Measurements from ENCODE around the gene RPTOR.

The RPTOR gene

DNA sequence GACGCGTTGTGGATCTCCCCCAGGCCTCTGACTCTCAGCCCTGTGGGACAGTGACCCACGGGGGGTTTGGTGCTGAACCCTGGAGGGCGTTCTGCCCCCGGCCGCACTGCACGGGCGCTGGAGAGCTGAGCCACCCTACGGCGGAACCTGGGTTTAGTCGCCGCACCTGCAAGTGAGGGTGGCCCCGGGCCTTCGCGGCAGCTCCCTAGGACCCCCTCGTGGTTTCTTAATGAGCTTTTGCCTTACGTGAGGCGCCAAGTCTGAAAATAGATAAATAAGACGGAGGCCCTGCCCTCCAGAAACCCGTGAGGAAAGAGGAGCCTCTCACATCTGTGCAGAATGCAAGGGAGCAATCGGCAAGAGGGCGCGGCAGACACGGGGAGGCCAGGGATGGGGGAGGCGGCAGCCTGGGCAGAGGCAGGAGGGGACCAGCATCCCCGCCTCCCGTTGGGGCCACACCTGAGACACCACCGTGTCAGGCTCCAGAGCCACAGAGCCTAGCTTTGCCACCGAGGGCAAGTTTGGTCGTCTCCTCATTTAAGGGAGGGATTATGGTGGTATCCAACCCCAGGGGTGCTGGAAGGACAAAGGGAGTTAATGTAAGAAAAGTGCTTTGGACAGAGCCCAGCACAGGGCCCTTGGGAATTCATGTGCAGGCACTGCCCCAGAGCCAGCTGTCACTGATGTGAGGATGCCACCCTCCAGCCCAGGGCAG, 293.8 kb downstream of the RPTOR start:
- no peak for DNase-seq

DNA sequence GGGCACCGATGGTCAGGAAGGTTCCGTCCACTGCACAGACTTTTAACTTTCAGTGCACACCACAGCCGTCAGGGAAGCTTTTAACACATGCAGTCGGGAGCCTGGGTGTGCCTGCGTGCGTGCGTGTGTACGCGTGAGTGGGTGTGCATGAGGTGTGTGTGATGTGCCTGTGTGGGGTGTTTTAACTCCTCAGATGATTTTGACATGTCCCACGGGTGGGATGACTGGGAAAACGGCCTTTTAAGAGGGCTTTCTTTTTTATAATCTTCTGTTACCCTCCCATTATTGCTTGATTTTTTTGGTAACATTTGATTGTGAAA, 294.3 kb downstream of the RPTOR start:
- DNase-seq, result no peak

DNA sequence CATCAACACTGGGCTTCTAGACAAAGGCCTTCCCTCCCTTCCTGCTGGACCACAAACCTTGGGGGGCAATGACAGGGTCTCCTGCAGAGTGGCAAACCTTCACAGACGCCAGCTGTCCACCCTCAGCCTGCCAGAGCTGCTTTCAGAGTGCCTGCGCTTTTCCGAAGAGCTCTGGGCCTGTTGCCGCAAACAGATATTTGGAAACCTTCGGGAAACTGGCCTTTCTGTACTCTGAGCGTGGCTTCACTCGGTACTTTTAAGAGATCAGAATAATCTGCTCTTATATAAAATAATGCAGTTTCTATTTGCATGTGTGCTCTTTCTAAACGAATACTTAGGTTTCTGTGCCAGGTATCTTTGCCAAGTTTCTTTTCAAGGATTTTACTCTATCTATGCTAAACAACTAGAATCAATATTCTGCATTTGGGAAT, 294.9 kb downstream of the RPTOR start:
- DNase-seq, result peak; percentile 31

- DNase-seq, result no peak
These were observed 295.3 kb downstream of the RPTOR start for GRCh38 chr17:80839970-80840369.

- peak; percentile 67 for DNase-seq
These were observed 297.9 kb downstream of the RPTOR start for GRCh38 chr17:80842456-80843013.

- no peak for DNase-seq
These were observed 299.1 kb downstream of the RPTOR start for GRCh38 chr17:80843741-80844156.

DNA sequence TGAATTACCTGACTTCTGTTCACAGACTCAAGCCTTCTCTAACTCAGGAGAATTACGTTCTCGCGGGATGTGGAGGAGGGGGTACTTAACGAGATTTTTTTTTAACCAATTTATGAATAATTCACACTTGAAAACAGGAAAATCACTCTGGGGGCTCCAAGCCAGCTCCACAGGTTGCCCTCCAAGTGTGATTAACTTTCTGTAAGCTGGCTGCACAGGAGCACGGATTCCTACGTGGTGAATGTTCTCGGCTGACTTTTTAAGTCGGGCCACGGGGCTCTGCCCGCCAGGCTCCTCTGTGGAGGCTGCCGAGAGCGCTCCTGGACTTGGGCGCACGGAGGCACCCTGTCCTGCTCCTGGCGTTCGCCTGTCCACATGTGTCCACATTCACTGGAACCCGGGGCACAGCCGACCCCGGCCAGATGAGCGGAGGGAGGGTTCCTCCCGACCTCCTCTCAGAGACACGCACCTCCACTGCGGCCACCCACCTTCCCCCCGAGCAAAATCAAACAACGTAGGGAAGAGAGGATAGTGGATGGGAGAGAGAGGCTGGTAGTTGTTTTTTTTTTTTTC, 299.9 kb downstream of the RPTOR start:
- no peak for DNase-seq

- no peak for DNase-seq
These were observed 300.6 kb downstream of the RPTOR start for GRCh38 chr17:80845069-80845862.

GRCh38 chr17:80845863-80846671, 301.4 kb downstream of the RPTOR start:
- DNase-seq, result no peak

DNA sequence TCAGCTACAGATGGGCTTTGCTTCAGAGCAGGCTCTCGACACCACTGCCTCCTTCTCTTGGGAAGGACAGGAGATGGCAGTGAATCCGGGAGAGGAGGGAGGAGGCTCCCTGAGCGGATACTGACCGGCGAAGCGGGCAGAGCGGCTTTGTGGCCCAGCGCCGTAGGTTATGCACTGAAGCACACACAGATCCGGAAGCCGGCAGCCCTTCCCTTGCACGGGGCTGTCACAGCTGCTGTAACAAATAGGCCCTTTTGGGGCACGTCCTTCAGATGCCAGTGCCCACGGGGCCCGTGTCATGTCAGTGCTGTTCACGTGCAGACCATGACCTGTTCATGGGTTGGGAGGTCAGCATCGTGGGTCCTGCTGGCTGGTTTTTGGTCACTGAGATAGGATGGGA, 302.3 kb downstream of the RPTOR start:
- no peak for DNase-seq

GRCh38 chr17:80847496-80848230, 303.0 kb downstream of the RPTOR start:
- no peak for DNase-seq

DNA sequence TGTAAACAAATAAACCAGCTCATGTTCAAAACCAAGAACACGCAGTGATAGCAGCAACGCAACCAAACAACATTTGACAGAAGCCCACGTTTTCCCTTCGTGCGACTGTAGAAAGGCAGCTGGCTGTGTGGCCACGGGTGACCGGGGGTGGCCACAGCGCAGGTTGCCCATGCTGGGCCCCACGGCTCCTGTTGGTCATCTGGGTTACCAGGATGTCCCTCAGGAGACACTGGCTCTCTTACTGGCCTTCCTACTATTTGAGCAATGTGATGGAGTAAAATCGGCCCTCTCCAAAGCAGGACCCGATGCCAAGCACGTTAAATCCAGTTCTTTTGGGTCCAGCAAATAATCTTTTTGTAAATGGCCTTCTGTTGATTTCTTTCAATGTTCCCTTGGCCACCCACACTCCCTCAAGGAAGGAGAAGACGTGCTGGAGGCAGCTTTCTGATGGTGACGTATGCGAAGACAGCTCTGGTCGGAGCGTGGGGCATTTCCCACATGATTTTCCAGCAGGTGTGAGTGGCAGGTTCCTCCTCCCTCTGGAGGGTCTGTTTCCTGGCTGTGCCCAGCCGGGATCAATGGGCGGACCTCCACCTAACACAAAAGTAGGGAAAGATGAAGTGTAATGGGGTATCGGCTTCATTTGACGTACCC, 303.9 kb downstream of the RPTOR start:
- DNase-seq, result no peak

DNA sequence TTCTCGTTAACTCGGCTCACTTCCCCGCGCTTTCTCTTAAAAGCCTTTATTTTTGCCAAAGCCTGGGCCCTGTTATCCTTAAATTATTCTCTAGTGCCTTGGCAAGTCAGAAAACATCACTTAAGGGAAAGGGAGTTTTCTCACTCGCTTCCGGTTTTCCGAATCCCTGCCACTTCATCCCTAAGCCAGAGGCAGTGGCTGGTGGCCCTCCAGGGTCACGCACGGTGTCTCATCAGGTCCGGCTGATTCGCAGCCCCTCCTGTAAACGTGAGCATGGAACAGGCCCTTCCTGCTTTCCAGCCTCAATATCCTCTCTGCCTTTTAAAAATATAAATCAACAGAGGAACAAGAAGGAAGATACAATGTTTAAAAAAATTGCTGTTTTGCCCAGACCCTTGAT, 304.5 kb downstream of the RPTOR start:
- DNase-seq, result no peak

DNA sequence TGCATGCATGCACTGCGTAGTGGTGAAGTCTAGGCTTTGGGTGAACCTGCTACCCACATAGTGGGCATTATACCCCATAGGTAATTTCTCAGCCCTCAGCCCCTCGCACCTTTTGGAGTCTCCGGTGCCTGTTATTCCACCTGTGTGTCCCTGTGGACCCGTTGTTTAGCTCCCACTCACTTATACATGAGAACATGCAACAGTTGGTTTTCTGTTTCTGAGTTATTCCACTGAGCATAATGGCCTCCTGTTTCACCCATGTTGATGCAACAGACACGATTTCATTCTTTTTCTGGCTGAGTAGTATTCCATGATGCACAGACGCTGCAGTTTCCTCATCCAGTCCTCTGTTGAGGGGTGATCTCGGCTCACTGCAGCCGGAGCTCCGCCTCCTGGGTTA, 305.5 kb downstream of the RPTOR start:
- no peak for DNase-seq

DNA sequence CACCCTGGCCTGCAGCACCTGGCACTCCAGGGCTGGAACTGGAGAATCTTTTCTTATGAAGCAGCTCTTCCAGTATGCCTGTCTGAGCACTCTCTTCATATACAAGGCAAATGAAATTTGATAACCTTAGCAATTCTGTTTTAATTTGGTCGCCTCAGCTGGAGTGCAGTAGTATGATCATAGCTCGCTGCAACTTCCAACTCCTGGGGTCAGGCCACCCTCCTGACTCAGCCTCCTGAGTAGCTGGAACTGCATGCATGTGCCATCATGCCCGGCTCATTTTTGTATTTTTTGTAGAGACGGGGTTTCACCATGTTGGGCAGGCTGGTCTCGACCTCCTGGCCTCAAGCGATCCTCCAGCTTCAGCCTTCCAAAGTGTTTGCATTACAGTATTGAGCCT, 306.2 kb downstream of the RPTOR start:
- DNase-seq, result no peak

- no peak for DNase-seq
These were observed 306.8 kb downstream of the RPTOR start for GRCh38 chr17:80851277-80851925.

- no peak for DNase-seq
These were observed 307.9 kb downstream of the RPTOR start for GRCh38 chr17:80852476-80853015.

GRCh38 chr17:80853076-80853475, 308.4 kb downstream of the RPTOR start:
- no peak for DNase-seq

DNA sequence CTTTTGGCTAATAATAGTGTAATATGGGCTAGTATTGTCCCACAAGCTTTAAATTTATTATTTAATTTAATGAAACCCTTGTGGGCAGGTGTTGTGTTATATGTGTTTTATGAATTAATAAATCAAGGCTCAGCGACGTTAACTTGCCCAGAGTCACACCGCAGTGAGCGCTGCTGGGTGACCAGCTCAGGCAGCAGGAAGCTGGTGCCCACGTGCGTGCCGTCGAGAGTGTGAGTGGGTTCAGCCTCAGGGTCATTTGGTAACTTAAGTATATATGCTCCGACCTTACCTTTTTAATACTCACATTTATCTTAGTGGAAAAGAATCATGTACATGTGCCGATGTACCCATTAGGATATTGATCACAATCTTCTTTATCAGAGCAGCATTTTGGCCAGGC, 309.6 kb downstream of the RPTOR start:
- DNase-seq, result no peak

DNA sequence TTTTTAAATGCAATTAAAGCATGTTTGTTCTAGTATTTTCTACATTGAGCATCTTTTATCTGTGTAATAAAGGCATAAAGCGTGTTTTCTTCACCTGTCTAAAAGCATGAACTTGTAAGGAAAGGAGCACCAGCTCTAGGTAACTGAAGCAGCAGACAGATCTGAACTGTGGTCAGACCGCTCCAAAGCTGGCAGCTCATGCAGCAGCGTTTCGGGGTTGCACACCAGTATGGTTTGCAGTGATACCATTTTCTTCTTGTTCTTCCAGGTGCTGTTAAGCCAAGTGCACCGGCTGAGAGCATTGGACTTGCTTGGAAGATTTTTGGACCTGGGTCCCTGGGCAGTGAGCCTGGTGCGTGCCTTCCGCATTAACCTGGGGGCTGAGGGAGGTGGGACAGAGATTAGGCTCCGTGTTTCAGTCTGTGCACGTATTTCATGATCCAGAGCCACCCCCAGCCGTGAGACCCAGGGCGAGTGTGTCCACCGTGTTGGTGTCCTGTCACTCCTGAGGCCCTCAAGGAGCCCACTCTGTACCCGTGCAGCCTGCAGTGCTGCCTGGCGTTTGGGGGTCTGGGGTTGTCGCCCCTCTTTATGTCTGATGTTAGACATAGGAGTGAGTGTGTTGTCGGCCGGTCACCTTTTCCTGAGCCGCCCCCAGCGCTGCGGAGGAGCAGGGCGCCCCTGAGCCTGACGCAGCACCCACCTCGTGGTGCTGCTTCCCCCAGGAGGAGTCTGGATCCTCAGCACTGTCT, 310.7 kb downstream of the RPTOR start:
- DNase-seq, result no peak

Data from NCI-H1694 treated with DMSO at 0.1 percent for 48 hours (cell line).